GM12878 (cell line): ENCODE results near the gene NAT14. TPM values are rescaled to one million over a fixed set of nuclear protein-coding genes. Genes with fewer than 3 reads are reported as not detected.

ENCODE experiments used
- CHD1 ChIP-seq: IDR thresholded peaks from 2 replicates; pipeline ENCODE4 v1.6.1; 2012; ENCODE audit warnings: low read depth, low read length, improper control_type of control experiment
- ELK1 ChIP-seq: IDR thresholded peaks from 2 replicates; pipeline ENCODE4 v1.6.1; 2012; ENCODE audit warnings: low read depth, low read length, improper control_type of control experiment
- ESRRA ChIP-seq: IDR thresholded peaks from 2 replicates; pipeline ENCODE4 v1.6.1; 2012; ENCODE audit warnings: mild to moderate bottlenecking, low read length, improper control_type of control experiment
- ETV6 ChIP-seq, 2 experiments: fragments of 450-650 bp in 1 of 2; IDR thresholded peaks in 1 of 2; conservative IDR thresholded peaks in 1 of 2; 2 replicates each; pipeline ENCODE4 v1.6.1; 2014; ENCODE audit warnings: antibody characterized with exemption in 1 of 2, borderline replicate concordance in 1 of 2, low read depth in 1 of 2, mild to moderate bottlenecking in 1 of 2, moderate library complexity in 1 of 2
- MEF2B ChIP-seq: fragments of 450-650 bp; IDR thresholded peaks from 2 replicates; pipeline ENCODE4 v1.6.1; 2018; ENCODE audit warnings: mild to moderate bottlenecking, moderate library complexity; ENCODE audit not compliant: partially characterized antibody, poor library complexity, severe bottlenecking
- POLR2A ChIP-seq: IDR thresholded peaks from 2 replicates; pipeline ENCODE4 v1.6.1; 2011; ENCODE audit warnings: low read depth, mild to moderate bottlenecking, low read length
- SKIL ChIP-seq: fragments of 450-650 bp; IDR thresholded peaks from 2 replicates; pipeline ENCODE4 v1.6.1; 2017; ENCODE audit warnings: mild to moderate bottlenecking, low read depth, inconsistent platforms; ENCODE audit not compliant: poor library complexity, severe bottlenecking
- SMARCA5 ChIP-seq: fragments of 450-650 bp; IDR thresholded peaks from 2 replicates; pipeline ENCODE4 v1.6.1; 2017; ENCODE audit warnings: mild to moderate bottlenecking
- SUZ12 ChIP-seq: fragments of 200-600 bp; sonication (generic); IDR thresholded peaks from one replicate; pipeline ENCODE4 v1.6.1; 2018; ENCODE audit warnings: antibody characterized with exemption, mild to moderate bottlenecking; ENCODE audit not compliant: unreplicated experiment
- WRNIP1 ChIP-seq: IDR thresholded peaks from 2 replicates; pipeline ENCODE4 v1.6.1; 2011; ENCODE audit warnings: low read depth, low read length, improper control_type of control experiment, borderline replicate concordance
- YBX1 ChIP-seq: fragments of 450-650 bp; IDR thresholded peaks from 2 replicates; pipeline ENCODE4 v1.6.1; 2016; ENCODE audit warnings: antibody characterized with exemption
- ZBTB33 ChIP-seq: fragments of 450-650 bp; IDR thresholded peaks from 2 replicates; pipeline ENCODE4 v1.6.1; 2017; ENCODE audit warnings: mild to moderate bottlenecking
- ZNF274 ChIP-seq: IDR thresholded peaks from one replicate; pipeline ENCODE4 v1.8.0; 2011; ENCODE audit not compliant: insufficient read length, insufficient read depth
- ZZZ3 ChIP-seq: IDR thresholded peaks from 2 replicates; pipeline ENCODE4 v1.6.1; 2011; ENCODE audit warnings: low read depth; ENCODE audit not compliant: control insufficient read depth, insufficient read length
- polyA plus RNA-seq, 11 experiments: library from polyadenylated mRNA; depleted of rRNA in 4 of 11; unstranded in 6 of 11; stranded (reverse) in 5 of 11; fragments of >200 nt; fragmentation: Nextera tagmentation in 4 of 11; fragmentation: Illumina TruSeq in 1 of 11; extraction: Ambion mirVana in 4 of 11; extraction: Trizol in 1 of 11; gene quantifications; 1 replicate in 1 of 11; 2 replicates in 10 of 11; pipeline versions ENCODE4 v1.2.1 to v1.2.3, GENCODE V29; 2011 to 2016; ENCODE audit warnings: inconsistent platforms in 2 of 11, missing spikeins in 2 of 11, low read depth in 1 of 11
- total RNA-seq, 4 experiments: library from RNA; depleted of rRNA in 3 of 4; stranded (reverse); fragments of >200 nt in 3 of 4; fragmentation: Illumina TruSeq in 1 of 4; extraction: Trizol in 1 of 4; gene quantifications; 2 replicates each; pipeline versions ENCODE4 v1.2.1 to v1.2.3, GENCODE V29; 2013 to 2021

NAT14 gene
- total and polyA plus RNA-seq, 10 of the 15 experiments (the other 5 are each of a cell fraction or from before 2014, with no cell fraction given), result 0.87 to 23.6 (median 9.7) TPM

GRCh38 chr19:55467236-55468053 is 17.5 kb upstream of the NAT14 start (continued):
- TF ChIP-seq ZBTB33 (no peak), MEF2B (no peak), YBX1 (no peak), SMARCA5 (0 out of 2 replicates have a peak, but pooled peaks have one; percentile 52), WRNIP1 (no peak), ZZZ3 (no peak), POLR2A (no peak), ELK1 (no peak), SKIL (no peak), SUZ12 (no peak), ZNF274 (no peak), ESRRA (no peak), CHD1 (no peak), ETV6 (conservative IDR thresholded peaks at IDR 0.05 in 1 of 2, IDR thresholded peaks at IDR 0.05 in 1 of 2; ENCODE audit: borderline replicate concordance in 1 of 2, low read depth in 1 of 2) (no peak)
